NCI-H774 (cell line): ENCODE results near the gene RACK1.

Experiments
- DNase-seq: peaks from one replicate; lab custom pipeline; 2025; lab: John Stamatoyannopoulos, UW

Gene RACK1

DNA sequence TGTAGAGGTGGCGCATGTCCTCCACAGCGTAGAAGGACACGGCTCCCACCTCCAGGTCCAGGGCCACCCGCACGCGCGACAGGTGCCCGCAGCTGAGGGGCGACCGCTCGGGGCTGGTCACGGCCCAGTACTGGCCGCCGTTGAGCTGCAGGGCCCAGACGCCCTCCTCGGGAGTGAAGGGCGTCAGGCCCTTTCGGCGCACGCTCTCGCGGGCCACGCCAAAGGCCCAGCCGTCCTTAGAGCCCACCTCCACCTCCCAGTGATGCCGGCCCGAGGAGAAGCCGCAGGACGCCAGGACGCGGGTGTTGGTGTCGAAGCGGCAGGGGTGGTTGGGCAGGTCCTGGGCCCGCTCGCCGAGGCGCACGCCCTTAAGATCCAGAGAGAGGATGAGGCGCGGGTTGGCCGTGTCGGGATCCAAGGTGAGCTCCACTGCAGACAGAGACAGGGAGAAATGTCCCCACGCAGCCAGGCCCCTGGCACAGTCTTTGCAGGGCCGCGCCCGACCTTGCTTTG lies 48.4 kb downstream of the RACK1 start:
- no peak for DNase-seq

DNA sequence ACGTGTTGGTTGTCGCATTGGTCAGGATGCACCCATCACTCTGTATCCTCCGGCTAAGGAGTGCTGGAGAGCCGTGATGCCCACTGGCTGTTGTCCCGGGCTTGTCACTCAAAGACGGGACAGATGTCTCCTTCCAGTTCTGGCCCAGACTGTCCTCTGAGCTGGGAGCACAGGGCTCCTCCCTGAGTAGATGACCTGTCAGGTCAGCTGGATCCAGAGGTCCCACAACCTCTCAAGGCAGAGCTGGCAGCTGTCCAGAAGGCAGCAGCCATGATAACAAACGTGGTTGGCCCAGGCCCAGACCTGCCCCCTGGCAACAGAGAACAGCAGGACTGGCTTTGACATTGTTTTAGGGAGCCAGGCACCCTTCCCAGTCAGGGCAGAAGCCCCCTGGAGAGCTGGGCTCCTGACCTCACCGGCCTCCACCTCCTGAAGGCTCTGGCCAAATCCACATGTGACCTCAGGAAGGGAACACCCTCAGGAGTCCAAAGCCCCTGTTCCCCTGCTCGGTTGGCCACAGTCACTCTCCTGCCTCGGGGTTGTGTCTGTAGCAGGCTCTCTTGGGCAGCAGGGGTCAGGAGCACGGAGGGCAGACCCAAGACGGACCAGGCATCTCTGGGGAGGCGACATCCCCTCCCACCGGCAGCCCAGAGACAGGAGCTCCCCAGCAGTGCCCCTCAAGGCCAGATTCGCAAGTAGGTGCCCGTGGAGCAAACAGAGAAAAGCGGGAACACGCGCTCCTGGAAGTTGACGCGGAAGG lies 49.0 kb downstream of the RACK1 start:
- DNase-seq = no peak

DNA sequence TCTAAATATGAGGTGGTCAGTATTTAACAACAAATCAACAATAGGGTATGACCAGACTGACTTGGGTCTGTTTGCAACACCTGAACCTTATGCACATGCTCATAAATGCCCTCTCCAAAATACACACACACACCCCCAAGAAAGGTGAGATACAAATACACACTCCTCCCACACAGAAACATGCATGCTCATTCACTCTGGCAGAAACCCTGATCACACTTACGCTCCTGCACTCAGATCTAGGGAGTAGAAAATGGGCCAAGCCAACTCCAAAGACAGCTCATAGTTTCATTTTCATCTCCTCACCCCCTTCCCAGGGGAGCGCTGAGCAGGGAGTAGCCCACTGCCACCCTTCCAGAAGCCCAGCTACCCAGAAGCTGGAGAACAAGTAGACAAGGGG lies 50.0 kb downstream of the RACK1 start:
- DNase-seq = no peak

GRCh38 chr5:181192337-181193046 lies 51.2 kb downstream of the RACK1 start:
- no peak for DNase-seq

- no peak for DNase-seq
Observed at GRCh38 chr5:181191526-181192336, 52.0 kb downstream of the RACK1 start.

DNA sequence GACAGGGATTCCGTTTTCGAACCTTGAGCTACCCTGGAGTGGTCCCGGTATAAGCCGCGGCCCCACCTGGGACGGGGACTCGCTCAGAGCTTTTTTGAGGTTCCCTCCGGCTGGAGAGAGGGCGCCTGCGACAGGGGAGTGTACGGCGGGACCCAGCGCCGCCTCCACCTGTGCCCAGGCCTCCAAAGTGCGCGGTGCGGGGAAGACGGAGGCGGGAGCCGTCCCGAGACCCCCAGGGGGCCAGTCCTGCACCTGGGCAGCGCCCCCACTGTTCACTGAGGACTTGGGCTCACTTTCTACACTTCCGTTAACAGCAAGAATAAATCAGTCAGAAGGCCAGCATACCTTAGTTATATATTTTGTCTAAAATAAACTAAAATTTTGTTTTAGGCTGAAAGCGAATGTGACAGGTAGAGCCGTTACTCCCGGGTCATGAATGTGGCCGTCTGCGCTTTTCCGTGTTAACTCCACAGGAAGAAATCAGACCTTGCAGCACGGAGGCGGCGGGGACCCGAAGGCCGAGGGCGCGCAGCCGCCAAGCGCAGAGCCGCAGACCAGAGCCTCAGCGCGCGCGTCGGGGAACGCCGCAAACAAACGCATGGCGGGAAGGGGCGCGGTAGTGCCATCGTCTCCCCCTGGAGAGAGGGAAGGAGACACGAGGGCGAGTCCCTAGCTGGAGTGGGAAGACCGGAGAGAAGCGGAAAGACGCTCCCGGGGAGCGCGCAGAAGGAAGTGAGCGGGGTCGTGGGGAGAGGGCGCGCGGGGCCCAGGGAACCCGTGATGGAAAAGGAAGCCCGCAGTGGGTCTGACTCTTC lies 52.8 kb downstream of the RACK1 start:
- no peak for DNase-seq

- DNase-seq = no peak
Observed at GRCh38 chr5:181189962-181190710, 53.6 kb downstream of the RACK1 start.

DNA sequence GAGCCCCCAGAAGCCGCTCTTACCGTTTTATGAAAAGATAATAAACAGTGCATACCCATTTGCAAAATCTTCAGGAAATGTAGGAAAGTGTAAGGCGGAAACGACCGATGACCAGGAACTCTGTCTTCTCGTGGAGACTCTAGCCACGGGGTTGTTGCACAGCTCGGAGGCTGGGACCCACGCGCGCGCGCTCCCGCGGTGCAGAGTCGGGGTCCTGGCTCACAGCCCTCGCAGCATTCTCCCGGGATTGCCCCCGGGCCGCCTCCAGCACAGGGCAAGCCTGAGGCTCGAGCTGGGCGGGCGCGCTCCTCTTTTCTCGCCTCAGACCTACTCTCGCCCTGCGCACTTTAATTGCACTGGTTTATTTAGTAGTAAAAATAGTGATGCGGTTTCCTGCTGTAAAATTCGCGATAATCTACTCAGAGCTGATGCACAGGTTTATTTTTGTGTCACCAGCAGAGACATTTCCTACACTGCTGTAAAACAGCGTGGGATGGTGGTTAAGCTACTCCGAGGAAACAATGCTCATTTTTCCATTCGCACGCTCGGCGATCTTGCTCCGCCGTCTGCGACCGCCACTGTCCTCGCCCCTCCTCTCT lies 54.2 kb downstream of the RACK1 start:
- no peak for DNase-seq

DNA sequence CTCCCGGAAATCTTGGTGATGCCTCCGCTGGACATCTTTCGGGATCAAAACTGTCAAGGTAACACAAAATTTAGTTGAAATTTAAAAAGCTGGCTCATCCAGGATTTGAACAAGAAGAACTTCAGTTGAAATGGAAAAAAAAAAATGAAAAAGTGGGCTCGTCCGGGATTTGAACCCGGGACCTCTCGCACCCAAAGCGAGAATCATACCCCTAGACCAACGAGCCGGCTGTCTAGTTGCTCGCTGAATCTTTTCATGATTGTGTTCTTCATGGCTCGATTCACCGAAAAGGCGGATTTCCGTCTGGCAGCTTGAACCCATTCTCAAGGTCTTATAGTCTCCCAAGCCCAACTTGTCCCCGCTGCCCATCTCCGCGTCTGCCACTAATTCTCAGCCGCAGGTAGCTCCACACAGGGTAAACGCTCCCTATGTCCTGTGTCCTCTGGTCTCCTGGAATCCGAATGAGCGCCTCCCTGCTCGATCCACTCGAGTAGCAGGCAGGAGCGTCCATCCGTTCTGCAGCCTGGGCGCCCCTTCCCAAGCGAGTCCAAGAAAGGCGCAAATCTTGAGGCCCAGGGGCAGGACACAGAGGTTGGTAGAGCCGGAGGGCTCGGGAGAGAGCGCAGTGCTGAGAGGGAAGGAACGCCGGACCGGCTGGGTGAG lies 54.9 kb downstream of the RACK1 start:
- no peak for DNase-seq

DNA sequence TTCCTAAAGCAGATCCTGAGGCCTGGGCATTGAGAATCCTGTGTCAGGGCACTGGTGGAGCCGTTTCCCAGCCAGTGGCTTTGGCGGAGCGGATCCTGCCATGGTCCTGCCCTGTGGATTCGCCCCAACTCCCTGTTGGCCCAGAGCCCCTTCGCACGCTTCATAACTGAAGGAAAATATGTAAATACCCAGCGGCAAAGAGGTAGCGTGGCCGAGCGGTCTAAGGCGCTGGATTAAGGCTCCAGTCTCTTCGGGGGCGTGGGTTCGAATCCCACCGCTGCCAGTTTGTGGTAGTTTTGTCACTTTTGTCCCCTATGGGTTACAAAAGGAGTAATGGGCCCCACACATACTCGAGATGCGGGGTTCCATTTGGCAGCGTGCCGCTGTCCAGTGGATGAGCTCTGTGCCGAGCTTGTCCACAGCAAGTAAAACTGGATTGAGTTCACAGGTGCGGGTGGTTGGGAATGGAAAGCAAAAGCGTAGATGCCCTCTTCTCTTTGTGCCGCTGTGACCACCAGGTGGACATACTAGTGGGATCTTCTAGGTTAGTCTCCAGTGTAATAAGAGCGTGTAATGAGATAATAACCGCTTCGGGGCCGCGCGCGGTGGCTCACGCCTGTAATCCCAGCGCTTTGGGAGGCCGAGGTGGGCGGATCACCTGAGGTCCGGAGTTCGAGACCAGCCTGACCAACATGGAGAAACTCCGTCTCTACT lies 56.0 kb downstream of the RACK1 start:
- DNase-seq = no peak

DNA sequence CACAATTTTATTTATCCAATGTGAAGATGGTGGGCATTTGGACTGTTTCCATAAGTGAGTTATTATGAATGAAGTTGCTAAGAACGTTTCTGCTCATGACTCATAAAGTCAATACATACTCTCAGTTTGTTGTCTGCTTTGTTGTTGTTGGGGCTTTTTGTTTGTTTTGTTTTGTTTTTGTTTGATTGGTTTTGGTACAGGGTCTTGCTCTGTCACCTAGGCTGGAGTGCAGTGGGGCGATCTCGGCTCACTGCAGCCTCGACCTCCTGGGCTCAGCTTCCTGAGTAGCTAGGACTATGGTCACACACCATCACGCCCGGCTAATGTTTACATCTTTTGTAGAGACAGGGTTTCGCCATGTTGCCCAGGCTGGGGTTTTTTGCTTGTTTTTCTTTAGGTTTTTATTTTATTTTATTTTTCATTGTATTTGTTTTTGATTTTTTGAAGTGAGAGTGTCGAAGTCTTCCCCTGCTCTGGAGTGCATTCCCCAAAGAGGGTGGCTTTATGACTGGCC lies 56.7 kb downstream of the RACK1 start:
- no peak for DNase-seq
